Body of pancreas (tissue), 4 donors: ENCODE data around the gene STK40. TPM values are rescaled to one million over a fixed set of nuclear protein-coding genes. Genes with fewer than 3 reads are reported as not detected.

Experiments
- ATAC-seq: fragments of 150-250 bp; one replicate; pipeline ENCODE4 v1.9.1; 2016
- DNase-seq, 4 donors: peaks; one replicate each; pipeline ENCODE4 v3.0.0-alpha.2; 2019
- H3K27ac ChIP-seq, 4 donors: fragments of 200-600 bp; sonication (generic); 1 replicate in 3 of 4; 2 replicates in 1 of 4; pipeline versions ENCODE4 v1.5.1 to v1.6.1; 2016 to 2019; ENCODE audit warnings: mild to moderate bottlenecking in 1 of 4, mixed read lengths in 1 of 4, moderate library complexity in 1 of 4
- H3K27me3 ChIP-seq, 2 donors: fragments of 200-600 bp; sonication (generic); one replicate each; pipeline ENCODE4 v1.6.0; 2016; ENCODE audit warnings: mild to moderate bottlenecking in 1 of 2
- H3K36me3 ChIP-seq, 2 donors: fragments of 200-600 bp; sonication (generic); replicated peaks in 1 of 2; 2 replicates each; pipeline ENCODE4 v1.5.1; 2016; ENCODE audit warnings: low read depth in 2 of 2; ENCODE audit not compliant: insufficient read depth in 1 of 2
- H3K4me1 ChIP-seq: fragments of 200-600 bp; sonication (generic); one replicate; pipeline ENCODE4 v1.6.0; 2016
- H3K4me3 ChIP-seq, 2 donors: fragments of 200-600 bp; sonication (generic); 1 replicate in 1 of 2; 2 replicates in 1 of 2; pipeline ENCODE4 v1.5.1; 2016 to 2019
- H3K9me3 ChIP-seq, 3 donors: fragments of 200-600 bp; sonication (generic); 1 replicate in 2 of 3; 2 replicates in 1 of 3; pipeline ENCODE4 v1.5.1; 2016
- POLR2A ChIP-seq, 3 donors: fragments of 450-650 bp; IDR thresholded peaks; one replicate each; pipeline ENCODE4 v1.6.1; 2016; ENCODE audit warnings: antibody characterized with exemption in 3 of 3, mild to moderate bottlenecking in 2 of 3
- WGBS, 2 donors: methylation state at CpG; one replicate each; pipeline ENCODE4 v1.1.5; 2017; 5-methylcytosine and 5-hydroxymethylcytosine counted together
- intact Hi-C: fragments of 100-400 bp; cut with DNase I; formaldehyde crosslinking; loops from one replicate; pipeline ENCODE4 v1.15.1; 2023
- total RNA-seq, 2 donors: library from RNA; depleted of rRNA; stranded (reverse); fragments of >200 nt; gene quantifications; one replicate each; pipeline ENCODE4 v1.1.0, GENCODE V29; 2016
- TF ChIP-seq, protein P1 (sequence below), 7 experiments: fragments of 450-650 bp in 4 of 7; fragments of 200-600 bp in 3 of 7; sonication (generic) in 3 of 7; IDR thresholded peaks; one replicate each; pipeline ENCODE4 v1.5.1; 2016 to 2019; ENCODE audit warnings: antibody characterized with exemption in 7 of 7

The STK40 gene
- total RNA-seq, 2 donors from 2014 or later = 25.2 to 30.3 TPM

GRCh38 chr1:36354486-36354885 lies 31.2 kb downstream of the STK40 start:
- H3K9me3 ChIP-seq = no peaks in the 10 kb centered on the region
- WGBS, 2 donors = 89 to 94% methylated on average over 11 of the region's 11 CpGs
- H3K36me3 ChIP-seq = peaks cover 0 to 37% of the 10 kb centered on the region in 2 donors
- TF ChIP-seq, protein P1, sequence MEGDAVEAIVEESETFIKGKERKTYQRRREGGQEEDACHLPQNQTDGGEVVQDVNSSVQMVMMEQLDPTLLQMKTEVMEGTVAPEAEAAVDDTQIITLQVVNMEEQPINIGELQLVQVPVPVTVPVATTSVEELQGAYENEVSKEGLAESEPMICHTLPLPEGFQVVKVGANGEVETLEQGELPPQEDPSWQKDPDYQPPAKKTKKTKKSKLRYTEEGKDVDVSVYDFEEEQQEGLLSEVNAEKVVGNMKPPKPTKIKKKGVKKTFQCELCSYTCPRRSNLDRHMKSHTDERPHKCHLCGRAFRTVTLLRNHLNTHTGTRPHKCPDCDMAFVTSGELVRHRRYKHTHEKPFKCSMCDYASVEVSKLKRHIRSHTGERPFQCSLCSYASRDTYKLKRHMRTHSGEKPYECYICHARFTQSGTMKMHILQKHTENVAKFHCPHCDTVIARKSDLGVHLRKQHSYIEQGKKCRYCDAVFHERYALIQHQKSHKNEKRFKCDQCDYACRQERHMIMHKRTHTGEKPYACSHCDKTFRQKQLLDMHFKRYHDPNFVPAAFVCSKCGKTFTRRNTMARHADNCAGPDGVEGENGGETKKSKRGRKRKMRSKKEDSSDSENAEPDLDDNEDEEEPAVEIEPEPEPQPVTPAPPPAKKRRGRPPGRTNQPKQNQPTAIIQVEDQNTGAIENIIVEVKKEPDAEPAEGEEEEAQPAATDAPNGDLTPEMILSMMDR (IDR thresholded peaks at IDR 0.05) = no peak
- no peak for TF ChIP-seq POLR2A (IDR thresholded peaks at IDR 0.05)
- H3K4me3 ChIP-seq = no peak overlapping the region
- H3K4me1 ChIP-seq = no peaks in the 10 kb centered on the region
- intact Hi-C loops = no loop called here
- ATAC-seq (no peak), DNase-seq (no peak)
- H3K27me3 ChIP-seq = no peaks in the 10 kb centered on the region
- no peak overlapping the region for H3K27ac ChIP-seq

DNA sequence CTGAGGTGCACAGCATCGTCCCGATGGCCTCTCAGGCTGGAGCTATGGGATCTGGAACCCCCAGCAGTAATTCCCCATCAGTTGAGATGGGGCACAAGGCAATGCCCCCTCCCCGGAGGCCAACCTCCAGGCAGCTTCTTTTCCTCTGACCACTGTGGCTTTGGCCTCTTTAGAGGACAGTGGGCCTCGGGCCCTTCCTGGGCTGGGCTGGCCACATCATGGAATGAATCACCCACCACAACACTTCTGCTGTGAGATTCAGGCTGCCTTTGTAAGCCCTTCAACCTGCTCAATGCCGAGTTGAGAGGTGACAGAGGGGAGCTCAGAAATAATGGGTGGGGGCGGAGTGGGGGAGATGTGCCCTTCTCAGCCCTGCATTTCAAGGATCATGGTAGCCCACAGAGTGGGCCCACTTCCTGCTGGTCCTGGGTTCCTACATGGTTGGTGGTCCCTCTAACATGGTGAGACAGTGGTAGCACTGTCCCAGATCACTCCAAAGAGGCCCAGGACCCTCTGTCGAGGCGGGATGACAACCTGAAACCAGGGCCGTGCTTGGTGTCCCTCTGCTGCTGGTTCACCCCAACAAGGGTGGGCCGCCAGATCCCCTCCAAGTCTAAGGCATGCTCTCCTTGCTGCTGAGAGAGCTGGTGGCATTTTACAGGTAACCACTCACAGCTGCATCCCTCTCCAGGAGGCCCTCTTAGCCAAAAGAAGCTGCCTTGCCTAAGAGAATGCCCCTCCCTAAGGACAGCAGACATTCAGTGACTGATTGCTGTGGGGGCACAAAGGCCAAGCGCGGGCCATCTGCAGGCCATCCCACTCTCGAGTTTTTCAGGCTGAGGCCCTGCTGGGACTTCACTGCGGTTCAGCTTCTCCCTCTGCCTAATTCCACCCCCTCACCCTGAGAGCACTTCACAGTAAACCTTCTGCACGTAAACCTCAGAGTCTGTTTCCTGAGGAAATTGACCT lies 32.5 kb downstream of the STK40 start:
- intact Hi-C loops = no loop called here
- WGBS, 2 donors = 86 to 87% methylated on average over 7 to 14 of the region's 15 CpGs
- ATAC-seq (no peak), DNase-seq (no peak)
- Histone ChIP-seq H3K4me1 (no peaks in the 10 kb centered on the region), H3K4me3 (no peak overlapping the region), H3K27me3 (no peaks in the 10 kb centered on the region), H3K9me3 (no peaks in the 10 kb centered on the region), H3K36me3 (peaks cover 0 to 36% of the 10 kb centered on the region in 2 donors), H3K27ac (no peak overlapping the region)
- TF ChIP-seq, protein P1 (IDR thresholded peaks at IDR 0.05) = no peak
- TF ChIP-seq POLR2A (IDR thresholded peaks at IDR 0.05) = no peak

DNA sequence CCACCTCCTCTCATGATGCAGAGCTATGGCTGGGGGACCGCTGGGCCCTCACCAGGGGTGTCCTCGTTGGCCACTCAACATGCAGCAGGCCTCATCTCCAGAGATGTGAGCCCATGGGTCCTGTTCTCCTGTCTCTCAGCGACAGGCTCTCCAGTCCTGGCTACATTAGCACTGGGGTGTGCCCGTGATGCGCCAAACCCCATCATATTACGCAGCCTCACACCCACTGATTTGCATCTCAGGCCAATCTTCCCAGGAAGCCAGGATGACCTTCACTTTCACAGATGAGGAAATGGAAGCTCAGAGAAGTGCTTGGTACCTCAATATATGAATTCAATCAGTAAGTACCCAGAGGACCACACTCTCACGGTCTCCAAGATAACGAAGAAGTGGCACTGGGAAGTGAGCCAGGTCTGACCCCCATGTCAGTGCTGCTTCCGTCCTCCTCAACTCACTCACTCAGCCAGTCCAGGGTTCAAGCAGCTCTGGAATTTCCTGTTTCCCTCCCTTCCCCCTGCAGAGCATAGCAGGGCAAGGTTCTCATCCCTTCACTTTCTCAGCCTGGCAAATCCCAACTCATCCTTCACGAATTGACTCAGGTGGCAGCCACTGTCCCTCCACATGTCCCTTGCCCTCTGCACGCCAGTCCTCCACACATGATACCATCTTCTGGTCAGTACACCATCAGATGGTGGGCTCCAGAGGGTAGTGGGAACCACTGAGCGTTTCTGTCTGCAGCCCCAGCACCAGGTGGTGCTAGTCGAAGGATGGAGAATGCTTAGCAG lies 33.4 kb downstream of the STK40 start:
- Histone ChIP-seq H3K4me3 (no peak overlapping the region), H3K27ac (peak overlapping the region in 1 of 4 donors; percentile 31), H3K4me1 (no peaks in the 10 kb centered on the region), H3K36me3 (peaks cover 0 to 37% of the 10 kb centered on the region in 2 donors), H3K27me3 (no peaks in the 10 kb centered on the region), H3K9me3 (no peaks in the 10 kb centered on the region)
- TF ChIP-seq, protein P1 (IDR thresholded peaks at IDR 0.05) = no peak
- no peak for TF ChIP-seq POLR2A (IDR thresholded peaks at IDR 0.05)
- intact Hi-C loops = no loop called here
- no peak for ATAC-seq
- 70 to 73% methylated on average over 10 to 13 of the region's 13 CpGs for WGBS, 2 donors
- no peak for DNase-seq

GRCh38 chr1:36351227-36351977 lies 34.3 kb downstream of the STK40 start:
- WGBS, 2 donors = 75 to 85% methylated on average over 14 of the region's 14 CpGs
- ATAC-seq (no peak), DNase-seq (no peak)
- Histone ChIP-seq H3K9me3 (no peaks in the 10 kb centered on the region), H3K36me3 (peaks cover 0 to 46% of the 10 kb centered on the region in 2 donors), H3K27ac (peak overlapping the region in 2 of 4 donors; percentile 31 to 34), H3K27me3 (no peaks in the 10 kb centered on the region), H3K4me3 (no peak overlapping the region), H3K4me1 (no peaks in the 10 kb centered on the region)
- TF ChIP-seq POLR2A (IDR thresholded peaks at IDR 0.05) = no peak
- TF ChIP-seq, protein P1 (IDR thresholded peaks at IDR 0.05) = no peak
- intact Hi-C loops = no loop called here
